ENCODE measurements around the gene ASS1.
A peak's percentile ranks its signal among the peaks of the same experiment; 100 is the strongest.

Gene ASS1

GRCh38 chr9:130468566-130468965 lies 23.8 kb downstream of the ASS1 start:
- peaks cover 36% of the 10 kb centered on the region; the same call in 1 of the 2 replicates for H3K36me3 ChIP-seq
- no peak overlapping the region for H3K4me3 ChIP-seq
- H3K4me1 ChIP-seq = peaks cover 12% of the 10 kb centered on the region
- H3K9me3 ChIP-seq = no peaks in the 10 kb centered on the region
- H3K27ac ChIP-seq = no peak overlapping the region
- H3K27me3 ChIP-seq = no peaks in the 10 kb centered on the region
- H3K9ac ChIP-seq = no peak overlapping the region
- no peak for TF ChIP-seq Cebpa-rat (IDR thresholded peaks at IDR 0.05)
- H3K4me2 ChIP-seq = no peak overlapping the region
- H4K20me1 ChIP-seq = peaks cover 73% of the 10 kb centered on the region; the same call in 1 of the 2 replicates

GRCh38 chr9:130470269-130470668 lies 25.5 kb downstream of the ASS1 start:
- Histone ChIP-seq H3K9me3 (no peaks in the 10 kb centered on the region), H3K27me3 (no peaks in the 10 kb centered on the region), H3K9ac (no peak overlapping the region), H4K20me1 (peaks cover 72% of the 10 kb centered on the region; the same call in 1 of the 2 replicates), H3K27ac (no peak overlapping the region), H3K4me3 (no peak overlapping the region), H3K36me3 (peaks cover 25% of the 10 kb centered on the region; the same call in 1 of the 2 replicates), H3K4me1 (peaks cover 12% of the 10 kb centered on the region), H3K4me2 (no peak overlapping the region)
- no peak for TF ChIP-seq Cebpa-rat (IDR thresholded peaks at IDR 0.05)

- no peaks in the 10 kb centered on the region for H3K27me3 ChIP-seq
- H3K4me1 ChIP-seq = peaks cover 12% of the 10 kb centered on the region
- H3K4me2 ChIP-seq = no peak overlapping the region
- no peaks in the 10 kb centered on the region for H3K9me3 ChIP-seq
- H3K9ac ChIP-seq = no peak overlapping the region
- peaks cover 19% of the 10 kb centered on the region; the same call in 1 of the 2 replicates for H3K36me3 ChIP-seq
- H3K27ac ChIP-seq = no peak overlapping the region
- TF ChIP-seq Cebpa-rat (IDR thresholded peaks at IDR 0.05) = no peak
- H4K20me1 ChIP-seq = peaks cover 65% of the 10 kb centered on the region; the same call in 1 of the 2 replicates
- H3K4me3 ChIP-seq = no peak overlapping the region
These were observed 26.2 kb downstream of the ASS1 start for GRCh38 chr9:130470950-130471349.

GRCh38 chr9:130471411-130472183 lies 26.8 kb downstream of the ASS1 start:
- no peak overlapping the region for H3K27ac ChIP-seq
- no peaks in the 10 kb centered on the region for H3K27me3 ChIP-seq
- peaks cover 58% of the 10 kb centered on the region; the same call in 1 of the 2 replicates for H4K20me1 ChIP-seq
- H3K4me3 ChIP-seq = no peak overlapping the region
- H3K36me3 ChIP-seq = peaks cover 13% of the 10 kb centered on the region; the same call in 1 of the 2 replicates
- H3K9me3 ChIP-seq = no peaks in the 10 kb centered on the region
- H3K4me1 ChIP-seq = peaks cover 12% of the 10 kb centered on the region
- H3K4me2 ChIP-seq = 0 out of 2 replicates have a peak overlapping the region, but pooled peaks have one; percentile 14
- no peak for TF ChIP-seq Cebpa-rat (IDR thresholded peaks at IDR 0.05)
- H3K9ac ChIP-seq = no peak overlapping the region

GRCh38 chr9:130472184-130472705 lies 27.5 kb downstream of the ASS1 start:
- Histone ChIP-seq H3K9me3 (no peaks in the 10 kb centered on the region), H3K4me1 (peaks cover 12% of the 10 kb centered on the region), H3K36me3 (peaks cover 15% of the 10 kb centered on the region; the same call in 1 of the 2 replicates), H4K20me1 (peaks cover 57% of the 10 kb centered on the region; the same call in 1 of the 2 replicates), H3K9ac (no peak overlapping the region), H3K27ac (no peak overlapping the region), H3K4me2 (0 out of 2 replicates have a peak overlapping the region, but pooled peaks have one; percentile 14), H3K4me3 (no peak overlapping the region), H3K27me3 (no peaks in the 10 kb centered on the region)
- no peak for TF ChIP-seq Cebpa-rat (IDR thresholded peaks at IDR 0.05)

- no peak for TF ChIP-seq Cebpa-rat (IDR thresholded peaks at IDR 0.05)
- Histone ChIP-seq H4K20me1 (peaks cover 57% of the 10 kb centered on the region; the same call in 1 of the 2 replicates), H3K4me2 (no peak overlapping the region), H3K27ac (no peak overlapping the region), H3K4me1 (peaks cover 12% of the 10 kb centered on the region), H3K4me3 (no peak overlapping the region), H3K9ac (no peak overlapping the region), H3K36me3 (peaks cover 22% of the 10 kb centered on the region; the same call in 1 of the 2 replicates), H3K9me3 (no peaks in the 10 kb centered on the region), H3K27me3 (no peaks in the 10 kb centered on the region)
These were observed 28.2 kb downstream of the ASS1 start for GRCh38 chr9:130473009-130473408.

- Histone ChIP-seq H3K4me1 (peaks cover 12% of the 10 kb centered on the region), H3K4me3 (no peak overlapping the region), H3K27me3 (no peaks in the 10 kb centered on the region), H3K36me3 (peaks cover 26% of the 10 kb centered on the region; the same call in 1 of the 2 replicates), H3K4me2 (no peak overlapping the region), H3K9me3 (no peaks in the 10 kb centered on the region), H3K27ac (no peak overlapping the region), H3K9ac (no peak overlapping the region), H4K20me1 (peaks cover 57% of the 10 kb centered on the region; the same call in 1 of the 2 replicates)
- no peak for TF ChIP-seq Cebpa-rat (IDR thresholded peaks at IDR 0.05)
These were observed 28.8 kb downstream of the ASS1 start for GRCh38 chr9:130473566-130473965.

GRCh38 chr9:130474106-130474505 lies 29.3 kb downstream of the ASS1 start:
- H3K4me1 ChIP-seq = peaks cover 12% of the 10 kb centered on the region
- H3K4me2 ChIP-seq = no peak overlapping the region
- H3K9ac ChIP-seq = no peak overlapping the region
- H3K9me3 ChIP-seq = no peaks in the 10 kb centered on the region
- TF ChIP-seq Cebpa-rat (IDR thresholded peaks at IDR 0.05) = no peak
- H3K27ac ChIP-seq = no peak overlapping the region
- peaks cover 53% of the 10 kb centered on the region; the same call in 1 of the 2 replicates for H4K20me1 ChIP-seq
- H3K36me3 ChIP-seq = peaks cover 26% of the 10 kb centered on the region; the same call in 1 of the 2 replicates
- H3K27me3 ChIP-seq = no peaks in the 10 kb centered on the region
- H3K4me3 ChIP-seq = no peak overlapping the region

GRCh38 chr9:130476151-130476730 lies 31.5 kb downstream of the ASS1 start:
- peaks cover 28% of the 10 kb centered on the region; the same call in 1 of the 2 replicates for H3K36me3 ChIP-seq
- no peak overlapping the region for H3K4me3 ChIP-seq
- no peaks in the 10 kb centered on the region for H3K9me3 ChIP-seq
- H3K4me2 ChIP-seq = no peak overlapping the region
- H3K27me3 ChIP-seq = no peaks in the 10 kb centered on the region
- peaks cover 12% of the 10 kb centered on the region for H3K4me1 ChIP-seq
- H3K9ac ChIP-seq = no peak overlapping the region
- TF ChIP-seq Cebpa-rat (IDR thresholded peaks at IDR 0.05) = no peak
- H4K20me1 ChIP-seq = peaks cover 42% of the 10 kb centered on the region
- H3K27ac ChIP-seq = no peak overlapping the region
